Stimulated activated CD8-positive, alpha-beta memory T cell treated with anti-CD3 and anti-CD28 coated beads, Interleukin-4, amount 100 ng/mL, for 24 hours (primary cell): ENCODE measurements around the gene SLC6A1.
"Not testable (repeated sequence)": the region's sequence is repeated elsewhere in the genome, so short reads cannot be mapped to it uniquely, and the experiment has no call there.

Source experiments
- DNase-seq: peaks from one replicate; pipeline ENCODE4 v3.0.0-alpha.2; 2020; ENCODE audit warnings: low read depth

The SLC6A1 gene

GRCh38 chr3:11060500-11061251 is 68.1 kb downstream of the SLC6A1 start:
- DNase-seq, result peak; percentile 36

GRCh38 chr3:11061268-11061871 is 68.8 kb downstream of the SLC6A1 start:
- DNase-seq, result not testable (repeated sequence)

DNA sequence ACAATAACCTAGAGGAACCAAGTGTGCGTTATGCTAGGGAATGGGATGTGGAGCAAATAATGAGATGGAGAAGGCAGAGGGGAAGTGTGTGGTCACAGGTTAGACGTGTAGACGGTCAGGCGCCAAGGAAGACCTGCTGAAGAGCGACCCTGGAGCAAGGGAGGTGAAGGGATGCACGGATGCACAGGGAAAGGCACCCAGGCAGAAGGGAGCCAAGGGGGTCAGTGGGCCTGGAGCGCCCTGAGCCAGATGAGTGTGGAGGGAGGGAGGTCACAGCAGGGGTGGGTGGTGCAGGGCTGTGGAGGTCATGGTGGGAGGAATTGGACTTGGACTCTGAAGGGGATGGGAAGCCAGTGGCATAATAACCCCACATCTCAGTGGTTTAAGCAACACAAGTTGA is 70.2 kb downstream of the SLC6A1 start:
- no peak for DNase-seq

- DNase-seq, result no peak
Observed at GRCh38 chr3:11071096-11071755, 78.7 kb downstream of the SLC6A1 start.

DNA sequence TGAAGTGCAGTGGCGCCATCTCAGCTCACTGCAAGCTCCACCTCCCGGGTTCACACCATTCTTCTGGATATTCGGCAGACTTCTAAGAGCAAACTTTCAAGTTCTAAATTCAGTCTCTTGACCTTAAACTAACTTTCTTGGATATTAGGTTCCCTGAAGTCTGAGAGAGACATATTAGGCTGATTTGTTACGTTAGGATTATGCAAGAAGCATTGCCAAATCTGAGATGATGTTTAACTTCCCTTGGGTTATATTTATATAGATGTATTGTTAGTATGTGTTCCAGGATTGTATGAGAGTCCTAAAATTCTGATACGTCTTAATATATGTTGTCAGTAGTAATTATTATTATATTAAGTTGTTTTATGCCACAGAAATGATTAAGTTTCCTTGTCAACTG is 80.1 kb downstream of the SLC6A1 start:
- DNase-seq, result no peak

DNA sequence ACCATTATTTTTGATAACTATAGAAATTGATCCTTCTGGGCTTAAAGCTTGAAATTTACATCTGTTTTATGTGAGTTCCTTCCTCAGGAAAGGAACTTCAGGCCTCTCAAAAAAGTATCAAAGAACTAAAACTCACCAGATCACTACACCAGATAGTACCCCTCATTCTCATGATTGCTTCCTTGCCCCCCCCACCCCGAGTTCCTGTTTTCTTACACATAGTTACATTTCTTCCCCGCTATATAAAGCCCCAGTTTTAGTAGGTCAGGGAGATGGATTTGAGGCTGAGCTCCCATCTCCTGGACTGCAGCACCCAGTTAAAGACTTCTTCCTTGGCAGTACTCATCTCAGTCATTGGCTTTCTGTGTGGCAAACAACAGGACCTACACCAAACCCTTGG is 81.5 kb downstream of the SLC6A1 start:
- DNase-seq, result no peak

GRCh38 chr3:11074451-11074850 is 81.9 kb downstream of the SLC6A1 start:
- DNase-seq, result no peak

DNA sequence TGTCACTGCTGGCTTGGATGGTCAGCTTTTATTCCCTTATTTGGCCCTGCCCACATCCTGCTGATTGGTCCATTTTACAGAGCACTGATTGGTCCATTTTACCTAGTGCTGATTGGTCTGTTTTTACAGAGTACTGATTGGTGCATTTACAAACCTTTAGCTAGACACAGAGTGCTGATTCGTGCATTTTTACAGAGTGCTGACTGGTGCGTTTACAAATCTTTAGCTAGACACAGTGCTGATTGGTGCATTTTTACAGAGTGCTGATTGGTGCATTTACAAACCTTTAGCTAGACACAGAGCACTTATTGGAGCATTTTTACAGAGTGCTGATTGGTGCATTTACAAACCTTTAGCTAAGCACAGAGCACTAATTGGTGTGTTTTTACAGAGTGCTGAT is 82.6 kb downstream of the SLC6A1 start:
- not testable (repeated sequence) for DNase-seq

GRCh38 chr3:11076711-11077110 is 84.2 kb downstream of the SLC6A1 start:
- no peak for DNase-seq

DNA sequence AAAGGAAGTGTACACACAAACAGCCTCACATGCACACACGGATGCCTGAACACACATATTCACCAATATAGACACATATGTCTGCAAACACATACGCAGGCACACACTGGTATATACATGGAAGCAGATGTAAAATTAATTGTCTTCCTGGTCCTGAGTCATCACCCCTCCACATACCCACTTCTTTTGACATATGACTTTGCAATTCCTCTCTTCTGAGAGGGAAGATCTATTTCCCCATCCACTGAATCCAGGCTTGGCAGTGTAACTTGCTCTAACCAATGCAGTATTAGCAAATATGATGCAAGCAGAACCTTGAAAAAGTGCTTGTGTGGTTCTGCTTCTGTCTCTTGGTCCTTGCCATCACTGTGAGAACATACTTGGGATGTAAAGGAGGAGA is 84.9 kb downstream of the SLC6A1 start:
- no peak for DNase-seq

GRCh38 chr3:11078826-11079515 is 86.4 kb downstream of the SLC6A1 start:
- DNase-seq, result no peak

DNA sequence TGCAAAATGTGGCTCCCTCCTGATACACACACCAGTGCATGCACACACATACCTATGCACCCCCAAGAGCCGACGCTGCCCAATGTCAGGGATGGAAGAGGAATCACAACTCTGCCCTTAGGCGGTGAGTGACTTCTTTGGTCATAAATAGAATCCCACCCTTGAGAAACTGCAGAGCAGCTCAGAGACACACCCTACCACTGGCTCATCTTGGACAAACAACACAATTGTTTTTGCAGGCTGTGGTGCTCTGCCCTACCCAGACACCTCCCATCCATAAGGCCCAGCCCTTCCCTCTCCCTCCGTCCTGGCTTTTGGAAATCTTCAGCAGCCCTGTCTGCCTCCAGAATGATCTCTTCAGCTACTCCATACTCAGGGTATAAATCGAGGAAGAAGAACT is 87.9 kb downstream of the SLC6A1 start:
- DNase-seq, result no peak

DNA sequence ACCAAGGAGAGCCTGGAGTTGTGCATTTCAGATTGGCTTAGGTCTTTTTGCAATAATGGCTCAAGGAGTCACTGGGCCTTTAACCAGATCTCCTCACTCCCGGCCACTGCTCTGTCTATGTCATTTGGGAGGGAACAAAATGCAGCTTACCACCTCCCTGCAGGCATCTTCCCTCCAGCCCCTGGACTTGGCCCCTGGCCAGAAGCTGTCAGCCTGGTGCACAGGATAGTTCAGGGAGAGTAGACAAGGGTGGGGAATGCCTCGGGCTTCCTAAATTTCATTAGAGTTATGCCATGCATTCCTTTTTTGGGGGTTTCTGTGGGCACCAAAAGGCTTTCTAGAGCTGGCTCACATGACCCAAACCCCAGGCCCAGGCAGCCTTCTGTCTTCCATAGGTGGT is 91.5 kb downstream of the SLC6A1 start:
- DNase-seq, result no peak

- DNase-seq, result no peak
Observed at GRCh38 chr3:11084677-11085076, 92.1 kb downstream of the SLC6A1 start.

GRCh38 chr3:11085093-11085840 is 92.7 kb downstream of the SLC6A1 start:
- DNase-seq, result no peak

DNA sequence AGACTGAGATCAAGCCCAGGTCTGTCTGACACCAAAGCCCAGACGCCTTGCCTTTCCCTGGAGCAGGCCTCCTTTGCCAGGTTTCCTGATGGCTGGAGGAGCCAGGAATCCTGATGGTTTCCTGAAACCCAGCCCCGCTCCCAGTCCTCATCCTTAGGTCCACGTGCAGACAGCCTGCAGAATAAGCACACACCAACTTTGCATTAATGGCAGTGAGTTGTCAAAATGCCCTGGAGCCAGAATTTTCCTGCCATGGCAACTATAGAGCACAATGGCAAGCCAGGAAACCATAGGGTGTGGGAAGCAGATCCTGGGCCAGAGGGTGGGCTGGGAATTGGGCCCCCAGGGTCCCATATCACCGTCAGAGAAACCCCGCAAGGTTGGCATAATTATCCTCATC is 94.3 kb downstream of the SLC6A1 start:
- no peak for DNase-seq

GRCh38 chr3:11088066-11088465 is 95.5 kb downstream of the SLC6A1 start:
- DNase-seq, result no peak

DNA sequence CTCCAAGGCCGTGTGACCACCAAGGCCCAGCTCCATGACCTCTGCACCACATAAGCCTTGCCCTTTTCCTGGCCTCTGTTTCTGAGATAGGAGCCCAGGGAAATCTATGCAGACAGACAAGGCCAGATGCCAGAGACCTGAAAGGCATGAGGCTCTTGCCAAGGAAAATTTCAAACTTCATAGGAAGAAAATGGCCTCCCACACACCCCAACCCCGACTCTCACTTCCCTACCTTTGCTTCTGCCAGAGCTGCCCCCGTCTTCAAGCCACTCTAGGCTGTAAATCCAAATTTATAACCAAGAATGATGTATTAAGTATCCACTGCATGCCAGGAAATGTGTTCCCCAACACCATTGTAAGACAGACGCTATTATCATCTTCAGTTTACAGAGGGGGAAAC is 96.3 kb downstream of the SLC6A1 start:
- DNase-seq, result no peak
